ENCODE results near the gene POMZP3.
"Not testable (repeated sequence)": the region's sequence is repeated elsewhere in the genome, so short reads cannot be mapped to it uniquely, and the experiment has no call there.

POMZP3 gene

GRCh38 chr7:76600116-76600482 is 27.0 kb downstream of the POMZP3 start:
- not testable (repeated sequence) for DNase-seq; H3K4me1 Mint-ChIP-seq; H3K27me3 Mint-ChIP-seq (ENCODE audit: low read depth, poor library complexity); H3K4me3 Mint-ChIP-seq
- H3K36me3 Mint-ChIP-seq (ENCODE audit: low read depth): peaks cover 15% of the 10 kb centered on the region
- peaks cover 24% of the 10 kb centered on the region for H3K9me3 Mint-ChIP-seq
- H3K27ac Mint-ChIP-seq: peak overlapping the region; percentile 55

DNA sequence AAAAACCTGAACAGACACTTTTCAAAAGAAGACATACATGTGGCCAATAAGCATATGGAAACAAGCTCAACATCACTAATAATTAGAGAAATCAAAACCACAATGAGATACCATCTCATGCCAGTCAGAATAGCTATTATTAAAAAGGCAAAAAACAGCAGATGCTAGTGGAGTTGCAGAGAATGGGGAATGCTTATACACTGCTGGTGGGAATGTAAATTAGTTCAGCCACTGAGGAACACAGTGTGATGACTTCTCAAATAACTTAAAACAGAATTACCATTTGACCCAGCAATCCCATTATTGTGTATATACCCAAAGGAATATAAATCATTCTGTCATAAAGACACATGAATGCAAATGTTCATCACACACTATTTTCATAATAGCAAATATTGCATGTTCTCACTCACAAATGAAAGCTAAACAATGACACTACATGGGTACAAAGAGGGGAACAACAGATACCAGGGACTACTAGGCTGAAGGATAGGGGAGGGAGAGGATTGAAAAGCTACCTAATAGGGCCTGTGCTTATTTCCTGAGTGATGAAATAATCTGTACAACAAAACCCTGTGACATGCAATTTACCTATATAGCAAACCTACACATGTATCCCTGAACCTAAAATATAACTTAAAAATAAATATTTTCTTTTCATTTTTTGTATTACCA is 28.4 kb downstream of the POMZP3 start:
- H3K4me1 Mint-ChIP-seq; H3K4me3 Mint-ChIP-seq; H3K27ac Mint-ChIP-seq; H3K27me3 Mint-ChIP-seq (ENCODE audit: low read depth, poor library complexity); DNase-seq: not testable (repeated sequence)
- Mint-ChIP-seq H3K9me3 (peaks cover 35% of the 10 kb centered on the region), H3K36me3 (ENCODE audit: low read depth) (peaks cover 28% of the 10 kb centered on the region)

DNA sequence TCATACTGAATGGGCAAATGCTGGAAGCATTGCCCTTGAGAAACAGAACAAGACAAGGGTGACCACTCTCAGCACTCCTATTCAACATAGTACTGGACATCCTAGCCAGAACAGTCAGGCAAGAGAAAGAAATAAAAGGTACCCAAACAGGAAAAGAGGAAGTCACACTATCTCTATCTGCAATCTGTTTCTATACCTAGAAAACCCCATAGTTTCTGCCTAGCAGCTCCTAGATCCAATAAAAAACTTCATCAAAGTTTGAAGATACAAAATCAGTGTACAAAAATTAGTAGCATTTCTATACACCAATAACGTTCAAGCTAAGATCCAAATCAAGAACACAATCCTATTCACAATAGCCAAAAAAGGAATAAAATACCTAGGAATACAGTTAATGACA is 29.8 kb downstream of the POMZP3 start:
- H3K27ac Mint-ChIP-seq; DNase-seq; H3K4me3 Mint-ChIP-seq; H3K4me1 Mint-ChIP-seq; H3K27me3 Mint-ChIP-seq (ENCODE audit: low read depth, poor library complexity): not testable (repeated sequence)
- H3K9me3 Mint-ChIP-seq: peaks cover 44% of the 10 kb centered on the region
- peaks cover 39% of the 10 kb centered on the region for H3K36me3 Mint-ChIP-seq (ENCODE audit: low read depth)

DNA sequence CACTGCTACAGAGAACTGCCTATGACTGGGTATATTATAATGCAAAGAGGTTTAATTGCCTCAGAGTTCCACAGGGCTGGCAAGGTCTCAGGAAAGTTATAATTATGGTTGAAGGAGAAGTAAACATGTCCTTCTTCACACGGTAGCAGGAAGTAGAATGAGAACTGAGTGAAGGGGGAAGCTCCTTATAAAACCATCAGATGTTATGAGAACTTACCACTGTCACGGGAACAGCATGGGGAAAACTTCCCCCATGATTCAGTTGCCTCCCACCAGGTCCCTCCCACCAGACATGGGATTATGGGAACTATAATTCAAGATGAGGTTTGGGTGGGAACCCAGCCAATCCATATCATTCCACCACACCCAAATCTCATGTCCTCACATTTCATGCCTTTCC is 34.4 kb downstream of the POMZP3 start:
- H3K4me3 Mint-ChIP-seq: not testable (repeated sequence)
- Mint-ChIP-seq H3K36me3 (ENCODE audit: low read depth) (peaks cover 56% of the 10 kb centered on the region), H3K9me3 (peaks cover 44% of the 10 kb centered on the region)

DNA sequence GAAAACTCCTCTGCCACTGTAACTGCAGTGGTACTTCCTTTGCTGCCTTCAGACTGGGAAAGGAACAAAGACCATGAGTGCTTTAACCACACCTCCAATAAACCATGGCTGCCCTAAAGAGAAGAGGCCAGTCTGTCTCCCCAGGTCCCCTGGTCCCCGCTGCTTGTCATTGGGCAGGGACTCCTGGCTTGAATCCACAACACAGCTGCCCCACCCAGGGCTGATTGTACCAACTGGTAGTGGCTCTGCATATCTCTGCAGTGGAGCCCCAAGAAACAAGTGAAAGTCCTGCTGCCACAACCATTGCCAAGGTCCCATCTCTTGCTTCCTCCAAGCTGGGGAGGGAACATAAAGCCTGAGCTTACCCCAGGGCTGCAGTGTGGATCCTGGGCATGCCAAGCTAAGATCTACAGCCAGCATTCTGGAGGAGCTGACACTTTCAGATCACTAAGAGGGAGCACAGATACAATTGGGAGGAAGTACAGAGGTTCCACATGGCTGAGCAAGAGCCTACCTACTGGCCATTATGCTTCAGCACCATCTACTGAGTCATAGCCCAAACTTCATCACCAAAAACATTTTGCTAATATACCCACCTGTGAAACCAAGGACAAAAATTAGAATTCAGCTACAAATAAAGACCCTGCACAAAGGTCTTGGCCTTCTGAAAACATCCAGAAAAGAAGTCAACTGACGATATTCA is 35.3 kb downstream of the POMZP3 start:
- Mint-ChIP-seq H3K36me3 (ENCODE audit: low read depth) (peaks cover 61% of the 10 kb centered on the region), H3K9me3 (peaks cover 36% of the 10 kb centered on the region)
- not testable (repeated sequence) for H3K27me3 Mint-ChIP-seq (ENCODE audit: low read depth, poor library complexity); H3K4me1 Mint-ChIP-seq; H3K4me3 Mint-ChIP-seq; DNase-seq; H3K27ac Mint-ChIP-seq

More for the DNA sequence above, 34.4 kb downstream of the POMZP3 start:
- H3K4me1 Mint-ChIP-seq; H3K27me3 Mint-ChIP-seq (ENCODE audit: low read depth, poor library complexity); DNase-seq; H3K27ac Mint-ChIP-seq: not testable (repeated sequence)

DNA sequence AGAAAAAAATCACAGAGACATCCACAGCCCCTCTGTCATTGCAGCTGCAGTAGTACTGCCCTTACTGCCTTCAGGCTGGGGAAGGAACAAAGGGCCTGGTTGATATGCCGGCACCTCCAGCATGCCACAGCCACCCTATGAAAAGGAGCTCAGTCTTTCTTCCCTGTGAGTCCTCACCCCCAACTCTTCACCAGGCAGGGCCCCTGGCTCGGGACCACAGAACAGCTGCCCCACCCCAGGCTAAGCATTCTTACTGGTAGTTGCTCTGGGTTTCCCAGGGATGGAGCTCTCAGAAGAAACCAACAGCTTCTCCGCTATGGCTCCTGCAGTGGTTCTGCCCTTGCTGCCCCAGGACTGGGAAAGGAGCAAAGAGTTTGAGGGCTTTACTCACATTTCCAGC is 36.0 kb downstream of the POMZP3 start:
- H3K36me3 Mint-ChIP-seq (ENCODE audit: low read depth): peaks cover 56% of the 10 kb centered on the region
- DNase-seq; H3K4me3 Mint-ChIP-seq; H3K4me1 Mint-ChIP-seq; H3K27me3 Mint-ChIP-seq (ENCODE audit: low read depth, poor library complexity); H3K27ac Mint-ChIP-seq: not testable (repeated sequence)
- peaks cover 29% of the 10 kb centered on the region for H3K9me3 Mint-ChIP-seq

DNA sequence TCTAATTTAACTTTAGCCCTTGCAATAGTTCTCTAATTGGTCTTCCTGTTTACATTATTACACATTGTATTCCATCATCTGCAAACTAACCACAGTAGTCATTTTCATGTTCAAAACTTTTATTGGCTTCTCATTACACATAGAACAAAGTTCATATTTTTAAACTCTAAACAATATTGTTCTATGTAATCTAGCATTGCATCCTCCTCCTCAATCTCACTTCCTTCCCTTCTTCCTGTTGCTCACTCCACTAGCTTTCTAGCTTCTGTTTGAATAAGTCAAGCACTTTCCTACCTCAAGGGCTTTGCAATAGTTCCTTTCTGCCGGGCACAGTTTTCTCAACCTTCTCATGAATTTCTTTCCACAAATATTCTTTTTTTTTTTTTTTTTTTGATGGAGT is 38.5 kb downstream of the POMZP3 start:
- H3K4me3 Mint-ChIP-seq; H3K4me1 Mint-ChIP-seq; DNase-seq; H3K27ac Mint-ChIP-seq; H3K9me3 Mint-ChIP-seq; H3K27me3 Mint-ChIP-seq (ENCODE audit: low read depth, poor library complexity): not testable (repeated sequence)
- H3K36me3 Mint-ChIP-seq (ENCODE audit: low read depth): peaks cover 50% of the 10 kb centered on the region

DNA sequence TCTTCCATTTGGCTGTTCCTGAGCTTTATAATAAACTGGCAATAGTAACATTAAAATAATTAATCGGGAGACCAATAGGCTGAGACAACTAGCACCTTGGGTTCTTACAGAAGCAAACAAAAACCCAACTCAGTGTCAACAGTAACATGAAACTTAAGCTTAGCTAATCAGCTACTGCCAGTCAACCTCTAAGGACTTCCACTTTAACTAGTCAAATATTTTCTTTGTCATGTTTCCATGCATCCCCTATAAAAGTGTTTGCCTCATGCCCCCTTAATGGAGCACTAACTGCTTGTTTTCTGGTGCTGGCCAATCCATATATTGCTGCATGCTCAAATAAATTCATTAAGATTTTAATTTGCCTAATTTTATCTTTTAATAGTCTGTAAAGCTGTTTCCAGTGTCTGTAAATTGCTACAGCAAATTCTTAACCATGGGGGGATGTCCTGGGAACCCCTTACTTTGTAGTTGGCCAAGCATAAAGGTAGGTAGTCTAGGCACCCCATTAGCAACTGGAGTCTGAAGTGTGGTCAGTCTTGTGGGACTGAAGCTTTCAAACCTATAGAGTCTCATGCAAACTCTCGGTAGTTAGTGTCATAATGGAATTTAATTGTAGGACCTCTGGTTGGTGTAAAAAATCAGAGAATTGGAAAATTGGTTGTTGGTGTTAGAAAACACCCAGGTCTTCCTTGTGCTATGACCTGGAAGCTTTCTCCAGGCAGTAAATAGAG is 40.3 kb downstream of the POMZP3 start:
- H3K36me3 Mint-ChIP-seq (ENCODE audit: low read depth): peaks cover 40% of the 10 kb centered on the region
- not testable (repeated sequence) for H3K9me3 Mint-ChIP-seq; DNase-seq; H3K4me3 Mint-ChIP-seq; H3K27ac Mint-ChIP-seq; H3K4me1 Mint-ChIP-seq; H3K27me3 Mint-ChIP-seq (ENCODE audit: low read depth, poor library complexity)

- not testable (repeated sequence) for DNase-seq; H3K4me1 Mint-ChIP-seq; H3K27me3 Mint-ChIP-seq (ENCODE audit: low read depth, poor library complexity); H3K9me3 Mint-ChIP-seq; H3K4me3 Mint-ChIP-seq
- Mint-ChIP-seq H3K27ac (peak overlapping the region; percentile 60), H3K36me3 (ENCODE audit: low read depth) (peaks cover 34% of the 10 kb centered on the region)
Observed at GRCh38 chr7:76583636-76584281, 43.3 kb downstream of the POMZP3 start.

GRCh38 chr7:76582848-76583631 is 44.0 kb downstream of the POMZP3 start:
- Mint-ChIP-seq H3K36me3 (ENCODE audit: low read depth) (peaks cover 30% of the 10 kb centered on the region), H3K27ac (peak overlapping the region; percentile 59)
- not testable (repeated sequence) for H3K27me3 Mint-ChIP-seq (ENCODE audit: low read depth, poor library complexity); H3K4me1 Mint-ChIP-seq; H3K4me3 Mint-ChIP-seq; DNase-seq; H3K9me3 Mint-ChIP-seq

DNA sequence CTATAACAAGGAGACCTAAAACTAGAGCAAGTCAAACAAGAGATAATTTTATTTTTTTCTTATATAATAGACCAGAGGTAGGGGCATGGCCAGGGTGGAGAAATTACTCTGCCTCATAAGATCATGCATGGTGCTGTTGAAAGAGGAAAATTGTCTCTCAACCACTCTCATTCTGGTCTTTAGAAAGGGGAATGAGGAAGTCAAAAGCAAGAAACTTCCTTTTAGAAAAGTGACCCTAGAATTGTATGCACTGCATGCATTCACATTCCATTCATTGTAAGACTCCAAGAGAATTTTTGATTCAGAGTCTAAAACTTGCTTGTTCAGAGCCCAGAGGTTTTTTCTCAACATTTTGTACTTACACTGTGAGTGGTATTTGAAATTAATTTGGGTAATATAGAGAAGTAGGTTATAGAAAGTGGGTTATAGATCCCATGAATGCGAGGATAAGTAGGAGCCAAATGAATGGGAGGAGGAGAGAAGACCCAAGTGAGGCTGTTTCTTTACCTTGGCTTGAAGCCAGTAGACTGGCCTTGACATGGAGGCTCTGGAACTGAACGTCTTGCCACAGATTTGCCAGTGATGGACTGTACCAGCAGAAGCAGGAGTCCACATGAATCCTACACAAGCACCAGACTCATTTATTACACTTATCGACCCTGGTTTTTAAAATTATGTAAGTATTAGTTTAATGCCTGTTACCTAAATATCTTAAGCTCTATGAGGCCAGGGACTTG is 51.0 kb downstream of the POMZP3 start:
- H3K27ac Mint-ChIP-seq; H3K4me1 Mint-ChIP-seq; DNase-seq; H3K36me3 Mint-ChIP-seq (ENCODE audit: low read depth); H3K4me3 Mint-ChIP-seq; H3K9me3 Mint-ChIP-seq; H3K27me3 Mint-ChIP-seq (ENCODE audit: low read depth, poor library complexity): not testable (repeated sequence)

- H3K36me3 Mint-ChIP-seq (ENCODE audit: low read depth); H3K27ac Mint-ChIP-seq; H3K4me1 Mint-ChIP-seq; H3K4me3 Mint-ChIP-seq; H3K9me3 Mint-ChIP-seq; DNase-seq; H3K27me3 Mint-ChIP-seq (ENCODE audit: low read depth, poor library complexity): not testable (repeated sequence)
Observed at GRCh38 chr7:76575431-76575830, 51.6 kb downstream of the POMZP3 start.

DNA sequence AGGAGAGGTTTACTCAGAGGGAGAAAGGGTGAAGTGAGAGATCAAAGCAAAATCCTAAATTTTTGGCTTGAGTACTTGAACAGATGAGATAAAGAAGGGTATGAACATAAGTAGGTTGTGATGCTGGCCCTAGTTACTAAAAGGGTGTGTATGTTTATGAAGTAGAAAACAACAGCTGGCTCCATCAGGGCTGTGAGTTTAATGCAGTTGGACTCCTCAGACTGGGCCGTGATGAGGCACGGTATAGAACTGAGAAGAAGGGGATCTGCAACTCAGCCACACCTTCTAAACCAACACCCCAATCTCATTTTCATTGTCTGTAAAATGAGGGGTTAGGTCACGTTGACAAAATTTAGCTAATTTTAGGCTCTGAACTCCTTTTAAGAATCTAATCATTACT is 54.8 kb downstream of the POMZP3 start:
- H3K27me3 Mint-ChIP-seq (ENCODE audit: low read depth, poor library complexity); H3K9me3 Mint-ChIP-seq; H3K27ac Mint-ChIP-seq; DNase-seq; H3K4me3 Mint-ChIP-seq; H3K4me1 Mint-ChIP-seq: not testable (repeated sequence)
- peaks cover 21% of the 10 kb centered on the region for H3K36me3 Mint-ChIP-seq (ENCODE audit: low read depth)

Measured in nephron progenitor cell (in vitro differentiated cells).